DOHH2 (cell line): ENCODE data around the gene APOL5.

Experiments
- H3F3A ChIP-seq: fragments of 200-600 bp; sonication (generic), shearing (Covaris generic); 2 replicates; pipeline ENCODE4 v1.6.0; 2016; ENCODE audit warnings: antibody characterized with exemption, mild to moderate bottlenecking; ENCODE audit not compliant: control insufficient read depth, insufficient read depth
- H3K27ac ChIP-seq: fragments of 200-600 bp; sonication (generic); 2 replicates; pipeline ENCODE4 v1.5.1; 2014; ENCODE audit warnings: low read depth, mild to moderate bottlenecking, low read length, moderate library complexity
- H3K27me3 ChIP-seq: fragments of 200-600 bp; sonication (generic); 2 replicates; pipeline ENCODE4 v1.6.1; 2014; ENCODE audit warnings: mild to moderate bottlenecking, low read length, mixed read lengths; ENCODE audit not compliant: control insufficient read depth
- H3K36me3 ChIP-seq: fragments of 200-600 bp; sonication (generic); 2 replicates; pipeline ENCODE4 v1.6.1; 2014; ENCODE audit warnings: mild to moderate bottlenecking, low read length, moderate library complexity, mixed read lengths; ENCODE audit not compliant: control insufficient read depth
- H3K4me1 ChIP-seq: fragments of 200-600 bp; sonication (generic); 2 replicates; pipeline ENCODE4 v1.6.1; 2014; ENCODE audit warnings: mild to moderate bottlenecking, low read length, mixed read lengths; ENCODE audit not compliant: control insufficient read depth
- H3K4me2 ChIP-seq: fragments of 200-600 bp; sonication (generic); 2 replicates; pipeline ENCODE4 v1.6.0; 2014; ENCODE audit warnings: mild to moderate bottlenecking, low read length, moderate library complexity
- H3K4me3 ChIP-seq: fragments of 200-600 bp; sonication (generic); 2 replicates; pipeline ENCODE4 v1.5.1; 2014; ENCODE audit warnings: mild to moderate bottlenecking, low read length, mixed read lengths
- H3K79me2 ChIP-seq: fragments of 200-600 bp; sonication (generic); 2 replicates; pipeline ENCODE4 v1.6.1; 2014; ENCODE audit warnings: mild to moderate bottlenecking, low read length, mixed read lengths; ENCODE audit not compliant: control insufficient read depth
- H3K9me2 ChIP-seq: fragments of 200-600 bp; sonication (generic); replicated peaks from 2 replicates; pipeline ENCODE4 v1.6.1; 2014; ENCODE audit warnings: mild to moderate bottlenecking, low read length, mixed read lengths; ENCODE audit not compliant: control insufficient read depth
- H3K9me3 ChIP-seq: fragments of 200-600 bp; sonication (generic); 2 replicates; pipeline ENCODE4 v1.6.1; 2014; ENCODE audit warnings: antibody characterized with exemption, low read length, mixed read lengths; ENCODE audit not compliant: control insufficient read depth, insufficient read depth
- H4K20me1 ChIP-seq: fragments of 200-600 bp; sonication (generic); 2 replicates; pipeline ENCODE4 v1.6.0; 2014; ENCODE audit warnings: low read depth, mild to moderate bottlenecking, antibody characterized with exemption, low read length, moderate library complexity; ENCODE audit not compliant: control insufficient read depth, insufficient read depth
- CTCF ChIP-seq: fragments of 200-600 bp; sonication (generic); IDR thresholded peaks from one replicate; pipeline ENCODE4 v1.5.1; 2014; ENCODE audit warnings: antibody characterized with exemption, mild to moderate bottlenecking, low read depth, low read length; ENCODE audit not compliant: poor library complexity, severe bottlenecking
- EZH2phosphoT487 ChIP-seq: fragments of 200-600 bp; sonication (generic); IDR thresholded peaks from 2 replicates; pipeline ENCODE4 v1.6.1; 2017; ENCODE audit warnings: borderline replicate concordance, mild to moderate bottlenecking, antibody characterized with exemption, low read length, moderate library complexity, mixed read lengths

The APOL5 gene

GRCh38 chr22:35687461-35687860, 30.2 kb upstream of the APOL5 start:
- no peaks in the 10 kb centered on the region for H3K79me2 ChIP-seq
- H3K4me2 ChIP-seq, result no peak overlapping the region
- TF ChIP-seq EZH2phosphoT487, result no peak
- no peak for TF ChIP-seq CTCF
- H4K20me1 ChIP-seq, result no peaks in the 10 kb centered on the region
- H3K4me3 ChIP-seq, result no peak overlapping the region
- no peaks in the 10 kb centered on the region for H3K36me3 ChIP-seq
- H3K9me3 ChIP-seq, result no peaks in the 10 kb centered on the region
- no peaks in the 10 kb centered on the region for H3K27me3 ChIP-seq
- H3K4me1 ChIP-seq, result peaks cover 45% of the 10 kb centered on the region
- H3K27ac ChIP-seq, result no peak overlapping the region
- H3F3A ChIP-seq, result peaks cover 6% of the 10 kb centered on the region; the same call in 1 of the 2 replicates
- H3K9me2 ChIP-seq, result no peaks in the 10 kb centered on the region

DNA sequence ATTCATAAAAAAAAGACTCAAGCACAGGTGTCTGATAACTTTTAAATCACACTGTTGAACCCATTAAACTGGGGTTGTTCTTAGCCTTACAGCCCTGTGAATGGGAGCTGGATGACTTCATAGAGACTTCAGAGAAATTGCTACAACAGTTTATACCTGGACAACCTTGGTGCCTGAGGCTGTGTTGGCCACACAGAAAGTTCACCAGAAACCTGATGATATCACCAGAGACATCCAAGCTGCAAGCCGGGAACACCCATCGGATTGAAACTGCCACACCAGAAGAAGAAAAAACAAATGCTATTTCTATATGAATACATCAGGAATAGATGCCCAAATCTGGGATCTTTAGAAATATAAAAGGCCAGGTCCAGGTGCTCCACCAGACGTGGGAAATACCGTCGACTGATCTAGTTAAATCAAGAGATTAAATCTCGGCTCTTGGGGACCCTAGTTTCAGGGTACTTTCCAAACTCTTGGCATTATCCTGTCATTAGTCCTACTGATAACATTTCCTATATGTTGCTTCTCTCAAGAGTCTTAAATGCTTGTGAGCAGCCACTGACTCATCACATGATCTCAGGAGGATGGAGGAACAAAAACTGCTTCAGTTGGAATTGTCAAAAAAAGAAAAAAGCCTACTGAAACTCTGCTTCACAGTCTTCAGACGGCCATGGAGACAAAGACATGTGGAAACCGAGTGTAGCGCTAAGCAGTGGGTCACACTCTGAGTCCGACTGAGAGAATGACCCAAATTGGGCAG, 28.6 kb upstream of the APOL5 start:
- Histone ChIP-seq H3K9me3 (no peaks in the 10 kb centered on the region), H4K20me1 (no peaks in the 10 kb centered on the region), H3F3A (peaks cover 6% of the 10 kb centered on the region; the same call in 1 of the 2 replicates), H3K4me2 (no peak overlapping the region), H3K79me2 (no peaks in the 10 kb centered on the region), H3K9me2 (no peaks in the 10 kb centered on the region), H3K4me1 (peaks cover 40% of the 10 kb centered on the region), H3K27ac (no peak overlapping the region), H3K27me3 (no peaks in the 10 kb centered on the region), H3K4me3 (no peak overlapping the region), H3K36me3 (no peaks in the 10 kb centered on the region)
- TF ChIP-seq CTCF (no peak), EZH2phosphoT487 (no peak)

GRCh38 chr22:35690001-35690400, 27.7 kb upstream of the APOL5 start:
- Histone ChIP-seq H3K27me3 (no peaks in the 10 kb centered on the region), H3K27ac (no peak overlapping the region), H3K9me2 (no peaks in the 10 kb centered on the region), H3K4me3 (no peak overlapping the region), H3K9me3 (no peaks in the 10 kb centered on the region), H3K36me3 (no peaks in the 10 kb centered on the region), H3F3A (peaks cover 6% of the 10 kb centered on the region; the same call in 1 of the 2 replicates), H3K4me1 (peaks cover 30% of the 10 kb centered on the region), H4K20me1 (no peaks in the 10 kb centered on the region), H3K4me2 (no peak overlapping the region), H3K79me2 (no peaks in the 10 kb centered on the region)
- TF ChIP-seq CTCF (no peak), EZH2phosphoT487 (no peak)
